SK-N-SH treated with all-trans-retinoic acid at 6 μM for 48 hours (cell line): ENCODE data around the gene CAMKK2.

Source experiments
- ARNTL ChIP-seq: fragments of 450-650 bp; formaldehyde crosslinking; IDR thresholded peaks from 2 replicates; pipeline ENCODE4 v1.5.0; 2020; ENCODE audit warnings: low read depth, mild to moderate bottlenecking, moderate library complexity, borderline replicate concordance
- BACH2 ChIP-seq: fragments of 250-450 bp; sonication (Bioruptor Pico); IDR thresholded peaks from 2 replicates; pipeline ENCODE4 v1.9.0; 2021; ENCODE audit warnings: mild to moderate bottlenecking, borderline replicate concordance
- CSDC2 ChIP-seq: fragments of 250-450 bp; sonication (Bioruptor Pico); IDR thresholded peaks from 2 replicates; pipeline ENCODE4 v1.5.0; 2020; ENCODE audit warnings: mild to moderate bottlenecking, moderate library complexity
- CSRNP3 ChIP-seq: fragments of 250-450 bp; sonication (Bioruptor Pico); IDR thresholded peaks from 2 replicates; pipeline ENCODE4 v1.5.1; 2021; ENCODE audit warnings: mild to moderate bottlenecking, moderate library complexity
- ESRRG ChIP-seq: fragments of 250-450 bp; sonication (Bioruptor Pico); IDR thresholded peaks from 2 replicates; pipeline ENCODE4 v1.6.1; 2021; ENCODE audit warnings: mild to moderate bottlenecking
- OSR1 ChIP-seq: fragments of 250-450 bp; sonication (Bioruptor Pico); IDR thresholded peaks from 2 replicates; pipeline ENCODE4 v1.8.0; 2022; ENCODE audit warnings: moderate library complexity, mild to moderate bottlenecking, inconsistent platforms
- SNAI2 ChIP-seq: fragments of 250-450 bp; sonication (Bioruptor Pico); IDR thresholded peaks from 2 replicates; pipeline ENCODE4 v1.5.0; 2020; ENCODE audit warnings: mild to moderate bottlenecking, moderate library complexity
- ZC3H10 ChIP-seq: fragments of 250-450 bp; sonication (Bioruptor Pico); IDR thresholded peaks from 2 replicates; pipeline ENCODE4 v1.5.1; 2021; ENCODE audit warnings: mild to moderate bottlenecking, moderate library complexity
- ZNF565 ChIP-seq: fragments of 450-650 bp; formaldehyde crosslinking; conservative IDR thresholded peaks from 2 replicates; pipeline ENCODE4 v1.5.0; 2020; ENCODE audit warnings: low read depth, mild to moderate bottlenecking, moderate library complexity
- ZNF70 ChIP-seq: fragments of 450-650 bp; formaldehyde crosslinking; IDR thresholded peaks from 2 replicates; pipeline ENCODE4 v1.5.0; 2020; ENCODE audit warnings: mild to moderate bottlenecking, moderate library complexity
- TF ChIP-seq, protein P1 (sequence below): fragments of 250-450 bp; sonication (Bioruptor Pico); IDR thresholded peaks from 2 replicates; pipeline ENCODE4 v1.8.0; 2020; ENCODE audit warnings: mild to moderate bottlenecking, moderate library complexity, borderline replicate concordance
- TF ChIP-seq, protein P2 (sequence below): fragments of 250-450 bp; sonication (Bioruptor Pico); IDR thresholded peaks from 2 replicates; pipeline ENCODE4 v1.5.0; 2020; ENCODE audit warnings: mild to moderate bottlenecking, moderate library complexity

DNA sequence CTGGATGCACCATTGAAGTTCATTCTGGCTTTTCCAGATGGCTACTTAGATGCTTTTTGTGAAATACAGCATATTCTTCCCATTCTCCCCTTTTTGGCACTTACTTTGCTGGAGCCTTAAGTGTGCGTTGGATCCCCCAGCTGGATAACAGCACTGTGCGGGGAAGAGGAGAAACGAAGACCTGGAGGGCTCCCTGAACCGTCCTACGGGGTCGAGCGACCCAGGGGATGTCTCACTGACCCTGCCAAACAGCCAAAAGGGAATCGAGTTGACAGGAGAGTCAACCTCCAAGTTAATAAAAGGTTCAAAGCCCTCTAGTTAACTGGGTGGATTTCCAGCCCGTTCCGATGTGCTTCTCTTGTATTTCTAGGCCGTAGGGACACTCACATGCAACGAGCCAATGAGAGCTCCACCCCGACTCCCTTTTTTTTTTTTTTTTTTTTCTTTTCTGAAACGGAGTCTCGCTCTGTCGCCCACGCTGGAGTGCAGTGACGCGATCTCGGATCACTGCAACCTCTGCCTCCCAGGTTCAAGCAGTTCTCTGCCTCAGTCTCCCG is 1.0 kb upstream of the CAMKK2 start:
- TF ChIP-seq ESRRG (CRISPR knock-in tag) (no peak), BACH2 (no peak), OSR1 (CRISPR knock-in tag) (no peak), ZNF565 (no peak), ARNTL (CRISPR knock-in tag) (no peak), ZC3H10 (CRISPR knock-in tag) (no peak), CSDC2 (CRISPR knock-in tag) (no peak), SNAI2 (CRISPR knock-in tag) (no peak), ZNF70 (CRISPR knock-in tag) (no peak), CSRNP3 (CRISPR knock-in tag) (no peak)
- TF ChIP-seq, protein P1, sequence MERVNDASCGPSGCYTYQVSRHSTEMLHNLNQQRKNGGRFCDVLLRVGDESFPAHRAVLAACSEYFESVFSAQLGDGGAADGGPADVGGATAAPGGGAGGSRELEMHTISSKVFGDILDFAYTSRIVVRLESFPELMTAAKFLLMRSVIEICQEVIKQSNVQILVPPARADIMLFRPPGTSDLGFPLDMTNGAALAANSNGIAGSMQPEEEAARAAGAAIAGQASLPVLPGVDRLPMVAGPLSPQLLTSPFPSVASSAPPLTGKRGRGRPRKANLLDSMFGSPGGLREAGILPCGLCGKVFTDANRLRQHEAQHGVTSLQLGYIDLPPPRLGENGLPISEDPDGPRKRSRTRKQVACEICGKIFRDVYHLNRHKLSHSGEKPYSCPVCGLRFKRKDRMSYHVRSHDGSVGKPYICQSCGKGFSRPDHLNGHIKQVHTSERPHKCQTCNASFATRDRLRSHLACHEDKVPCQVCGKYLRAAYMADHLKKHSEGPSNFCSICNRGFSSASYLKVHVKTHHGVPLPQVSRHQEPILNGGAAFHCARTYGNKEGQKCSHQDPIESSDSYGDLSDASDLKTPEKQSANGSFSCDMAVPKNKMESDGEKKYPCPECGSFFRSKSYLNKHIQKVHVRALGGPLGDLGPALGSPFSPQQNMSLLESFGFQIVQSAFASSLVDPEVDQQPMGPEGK (CRISPR knock-in tag), result no peak
- TF ChIP-seq, protein P2, sequence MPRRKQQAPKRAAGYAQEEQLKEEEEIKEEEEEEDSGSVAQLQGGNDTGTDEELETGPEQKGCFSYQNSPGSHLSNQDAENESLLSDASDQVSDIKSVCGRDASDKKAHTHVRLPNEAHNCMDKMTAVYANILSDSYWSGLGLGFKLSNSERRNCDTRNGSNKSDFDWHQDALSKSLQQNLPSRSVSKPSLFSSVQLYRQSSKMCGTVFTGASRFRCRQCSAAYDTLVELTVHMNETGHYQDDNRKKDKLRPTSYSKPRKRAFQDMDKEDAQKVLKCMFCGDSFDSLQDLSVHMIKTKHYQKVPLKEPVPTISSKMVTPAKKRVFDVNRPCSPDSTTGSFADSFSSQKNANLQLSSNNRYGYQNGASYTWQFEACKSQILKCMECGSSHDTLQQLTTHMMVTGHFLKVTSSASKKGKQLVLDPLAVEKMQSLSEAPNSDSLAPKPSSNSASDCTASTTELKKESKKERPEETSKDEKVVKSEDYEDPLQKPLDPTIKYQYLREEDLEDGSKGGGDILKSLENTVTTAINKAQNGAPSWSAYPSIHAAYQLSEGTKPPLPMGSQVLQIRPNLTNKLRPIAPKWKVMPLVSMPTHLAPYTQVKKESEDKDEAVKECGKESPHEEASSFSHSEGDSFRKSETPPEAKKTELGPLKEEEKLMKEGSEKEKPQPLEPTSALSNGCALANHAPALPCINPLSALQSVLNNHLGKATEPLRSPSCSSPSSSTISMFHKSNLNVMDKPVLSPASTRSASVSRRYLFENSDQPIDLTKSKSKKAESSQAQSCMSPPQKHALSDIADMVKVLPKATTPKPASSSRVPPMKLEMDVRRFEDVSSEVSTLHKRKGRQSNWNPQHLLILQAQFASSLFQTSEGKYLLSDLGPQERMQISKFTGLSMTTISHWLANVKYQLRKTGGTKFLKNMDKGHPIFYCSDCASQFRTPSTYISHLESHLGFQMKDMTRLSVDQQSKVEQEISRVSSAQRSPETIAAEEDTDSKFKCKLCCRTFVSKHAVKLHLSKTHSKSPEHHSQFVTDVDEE (CRISPR knock-in tag), result no peak
